H1 (cell line): ENCODE data around the gene CD200.

Experiments
- JUND ChIP-seq: IDR thresholded peaks from 2 replicates; pipeline ENCODE4 v1.6.1; 2011; ENCODE audit warnings: mild to moderate bottlenecking, improper control_type of control experiment, low read length
- POLR2A ChIP-seq, 2 experiments: IDR thresholded peaks; 1 replicate in 1 of 2; 2 replicates in 1 of 2; pipeline ENCODE4 v1.6.1; 2011; ENCODE audit warnings: low read depth in 2 of 2, low read length in 2 of 2, mild to moderate bottlenecking in 2 of 2; ENCODE audit errors: control extremely low read depth in 1 of 2
- RXRA ChIP-seq: IDR thresholded peaks from 2 replicates; pipeline ENCODE4 v1.6.1; 2011; ENCODE audit warnings: low read depth, mild to moderate bottlenecking, low read length, moderate library complexity; ENCODE audit not compliant: insufficient read depth
- SP1 ChIP-seq: IDR thresholded peaks from 2 replicates; pipeline ENCODE4 v1.6.1; 2011; ENCODE audit warnings: low read depth, low read length
- TF ChIP-seq, protein P1 (sequence below), 3 experiments: IDR thresholded peaks; 1 replicate in 2 of 3; 2 replicates in 1 of 3; pipeline versions ENCODE4 v1.5.1 to v1.6.1; 2011; ENCODE audit warnings: low read length in 3 of 3, mild to moderate bottlenecking in 3 of 3, inconsistent platforms in 2 of 3, low read depth in 1 of 3, moderate library complexity in 1 of 3; ENCODE audit not compliant: insufficient read depth in 1 of 3; ENCODE audit errors: control extremely low read depth in 1 of 3

DNA sequence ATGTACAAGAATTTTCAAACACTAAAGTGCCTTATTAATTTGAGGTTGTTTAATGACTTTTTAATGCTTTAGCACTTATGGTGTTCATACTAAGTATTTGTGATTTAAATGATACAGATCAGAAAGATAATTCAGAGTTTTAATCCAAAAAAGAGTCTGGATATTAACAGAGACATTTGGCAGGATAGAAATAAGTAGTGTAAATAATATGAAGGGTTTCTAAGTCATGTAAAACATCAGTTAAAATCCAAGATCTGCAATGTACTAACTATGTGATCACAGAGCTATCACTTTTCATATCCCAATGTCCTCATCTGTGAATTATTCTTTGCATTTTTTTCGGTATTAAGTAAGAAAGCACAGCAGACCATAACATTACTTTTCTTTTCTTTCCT, 62.9 kb downstream of the CD200 start:
- TF ChIP-seq RXRA (no peak), SP1 (no peak), JUND (no peak), POLR2A (IDR thresholded peaks at IDR 0.05; ENCODE audit: control extremely low read depth in 1 of 2, low read depth in 2 of 2, low read length in 2 of 2) (no peak)
- TF ChIP-seq, protein P1, sequence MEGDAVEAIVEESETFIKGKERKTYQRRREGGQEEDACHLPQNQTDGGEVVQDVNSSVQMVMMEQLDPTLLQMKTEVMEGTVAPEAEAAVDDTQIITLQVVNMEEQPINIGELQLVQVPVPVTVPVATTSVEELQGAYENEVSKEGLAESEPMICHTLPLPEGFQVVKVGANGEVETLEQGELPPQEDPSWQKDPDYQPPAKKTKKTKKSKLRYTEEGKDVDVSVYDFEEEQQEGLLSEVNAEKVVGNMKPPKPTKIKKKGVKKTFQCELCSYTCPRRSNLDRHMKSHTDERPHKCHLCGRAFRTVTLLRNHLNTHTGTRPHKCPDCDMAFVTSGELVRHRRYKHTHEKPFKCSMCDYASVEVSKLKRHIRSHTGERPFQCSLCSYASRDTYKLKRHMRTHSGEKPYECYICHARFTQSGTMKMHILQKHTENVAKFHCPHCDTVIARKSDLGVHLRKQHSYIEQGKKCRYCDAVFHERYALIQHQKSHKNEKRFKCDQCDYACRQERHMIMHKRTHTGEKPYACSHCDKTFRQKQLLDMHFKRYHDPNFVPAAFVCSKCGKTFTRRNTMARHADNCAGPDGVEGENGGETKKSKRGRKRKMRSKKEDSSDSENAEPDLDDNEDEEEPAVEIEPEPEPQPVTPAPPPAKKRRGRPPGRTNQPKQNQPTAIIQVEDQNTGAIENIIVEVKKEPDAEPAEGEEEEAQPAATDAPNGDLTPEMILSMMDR (IDR thresholded peaks at IDR 0.05; ENCODE audit: control extremely low read depth in 1 of 3, insufficient read depth in 1 of 3, low read depth in 1 of 3, low read length in 3 of 3), result no peak
